Peyer's patch (tissue), 4 donors: ENCODE results near the gene DRD2. TPM values are rescaled to one million over a fixed set of nuclear protein-coding genes. Genes with fewer than 3 reads are reported as not detected.

Source experiments
- DNase-seq, 3 donors: peaks; one replicate each; pipeline ENCODE4 v3.0.0-alpha.2; 2017 to 2019
- H3K27ac ChIP-seq, 4 donors: fragments of 200-600 bp; sonication (generic); one replicate each; pipeline ENCODE4 v1.5.1; 2016 to 2019
- H3K27me3 ChIP-seq, 2 donors: fragments of 200-600 bp; sonication (generic); one replicate each; pipeline ENCODE4 v1.5.1; 2019
- H3K36me3 ChIP-seq, 3 donors: fragments of 200-600 bp; sonication (generic); one replicate each; pipeline ENCODE4 v1.5.1; 2016 to 2019
- H3K4me1 ChIP-seq, 4 donors: fragments of 200-600 bp; sonication (generic); one replicate each; pipeline ENCODE4 v1.5.1; 2016 to 2019
- H3K4me3 ChIP-seq, 4 donors: fragments of 200-600 bp; sonication (generic); 1 replicate in 3 of 4; 2 replicates in 1 of 4; pipeline ENCODE4 v1.5.1; 2016 to 2019; ENCODE audit warnings: mild to moderate bottlenecking in 1 of 4
- H3K9me3 ChIP-seq, 4 donors: fragments of 200-600 bp; sonication (generic); one replicate each; pipeline ENCODE4 v1.5.1; 2016 to 2019; ENCODE audit warnings: mild to moderate bottlenecking in 1 of 4
- CTCF ChIP-seq, 6 experiments: fragments of 450-650 bp in 4 of 6; fragments of 200-600 bp in 2 of 6; sonication (generic) in 1 of 6; IDR thresholded peaks; one replicate each; pipeline ENCODE4 v1.5.1; 2017 to 2019; ENCODE audit warnings: antibody characterized with exemption in 6 of 6, mild to moderate bottlenecking in 3 of 6, moderate library complexity in 1 of 6
- POLR2A ChIP-seq, 2 donors: fragments of 450-650 bp; IDR thresholded peaks; one replicate each; pipeline ENCODE4 v1.5.1; 2017; ENCODE audit warnings: antibody characterized with exemption in 2 of 2, mild to moderate bottlenecking in 2 of 2, moderate library complexity in 2 of 2
- small RNA-seq, 2 donors: library from RNA; depleted of rRNA; stranded (forward); fragments of <200 nt; gene quantifications; one replicate each; pipeline ENCODE3, GENCODE V24; 2016
- total RNA-seq, 4 donors: library from RNA; depleted of rRNA; stranded (reverse); fragments of >200 nt; gene quantifications; one replicate each; pipeline ENCODE4 v1.1.0, GENCODE V29; 2016

Gene DRD2
- total RNA-seq, 4 donors from 2014 or later: not detected

- no peak overlapping the region for H3K4me3 ChIP-seq
- H3K27ac ChIP-seq: no peak overlapping the region
- H3K4me1 ChIP-seq: no peaks in the 10 kb centered on the region
- no peak for DNase-seq
- H3K36me3 ChIP-seq: peaks cover 0 to 58% (median 0%) of the 10 kb centered on the region in 3 donors
- TF ChIP-seq POLR2A (IDR thresholded peaks at IDR 0.05) (no peak), CTCF (IDR thresholded peaks at IDR 0.05) (no peak)
- H3K27me3 ChIP-seq: no peaks in the 10 kb centered on the region
- no peaks in the 10 kb centered on the region for H3K9me3 ChIP-seq
These were observed 111.1 kb downstream of the DRD2 start for GRCh38 chr11:113363996-113364641.

- Histone ChIP-seq H3K27me3 (no peaks in the 10 kb centered on the region), H3K4me1 (no peaks in the 10 kb centered on the region), H3K4me3 (no peak overlapping the region), H3K36me3 (peaks cover 0 to 65% (median 0%) of the 10 kb centered on the region in 3 donors), H3K9me3 (no peaks in the 10 kb centered on the region), H3K27ac (no peak overlapping the region)
- TF ChIP-seq POLR2A (IDR thresholded peaks at IDR 0.05) (no peak), CTCF (IDR thresholded peaks at IDR 0.05) (no peak)
- DNase-seq: no peak
These were observed 111.8 kb downstream of the DRD2 start for GRCh38 chr11:113363406-113363805.

Small RNA genes lying within 50 kb of the gene (small RNA-seq; reads per million reads assigned to genes)
- gene MIR4301: 0 reads per million in 2 donors

Other genes starting within 250 kb of the DRD2 start
- gene TTC12, start 160.8 kb downstream of the DRD2 start, total RNA-seq: 10 to 100 TPM in 3 of 4 donors, 1 to 10 TPM in 1; 6.3 to 62.7 (median 19.8) TPM
- gene ANKK1, start 87.6 kb downstream of the DRD2 start, total RNA-seq: 1 to 10 TPM in 1 of 4 donors, under 1 TPM in 1, not detected in 2; 0.57 to 3.3 TPM
- 1 to 10 TPM in 1 of 4 donors, not detected in 3; 1.5 TPM for gene TMPRSS5, start 230.9 kb upstream of the DRD2 start, total RNA-seq